ENCODE data around the gene RASA3. TPM values are rescaled to one million over a fixed set of nuclear protein-coding genes. Genes with fewer than 3 reads are reported as not detected.

Gene RASA3
- total and polyA plus RNA-seq, 2 of the 4 experiments (the other 2 are of a cell fraction) = 21.0 to 31.4 TPM

DNA sequence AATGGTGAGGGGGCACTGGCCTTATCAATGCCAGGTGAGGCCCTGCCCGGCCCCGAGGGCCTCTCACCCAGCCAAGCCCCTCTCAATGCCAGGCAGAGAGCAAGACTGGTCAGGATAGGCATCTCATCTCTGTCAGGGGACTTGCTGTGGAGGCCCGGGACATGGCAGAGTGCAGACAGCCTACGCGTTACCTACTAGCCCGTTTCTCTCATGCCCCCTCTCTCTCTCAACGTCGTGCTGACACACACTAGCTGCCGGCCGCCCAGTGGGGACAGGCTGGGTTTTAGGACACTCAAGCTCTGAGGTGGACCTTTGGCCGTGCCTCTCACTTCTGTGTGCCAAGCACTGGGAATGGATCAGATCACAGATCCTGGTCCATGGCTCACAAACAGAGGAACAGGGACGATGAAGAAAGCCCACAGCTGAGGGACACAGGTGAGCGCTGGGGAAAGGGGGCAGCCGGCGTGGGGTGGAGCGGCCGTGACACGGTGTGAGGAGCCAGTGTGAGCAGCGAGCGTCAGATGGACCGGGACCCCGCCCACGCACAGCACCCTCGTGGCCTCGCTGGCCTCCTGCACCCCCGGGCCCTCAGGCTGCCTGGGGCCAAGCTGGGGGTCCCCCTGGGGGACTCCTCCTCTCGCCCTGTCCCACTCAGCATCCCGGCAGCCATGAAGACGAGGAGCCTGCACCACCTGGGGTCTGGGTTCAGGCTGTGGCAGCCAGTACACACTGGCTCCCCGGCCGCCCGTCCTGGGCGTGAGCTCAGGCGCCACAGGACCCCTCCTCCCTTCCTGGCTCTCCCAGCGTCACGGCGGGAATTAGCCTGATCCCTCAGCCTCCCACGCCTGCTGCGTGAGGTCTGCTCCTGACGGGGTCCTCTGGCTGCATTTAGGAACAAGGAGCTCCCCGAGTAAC, 81.6 kb downstream of the RASA3 start:
- no peak overlapping the region for H2AFZ ChIP-seq (replicated peaks; ENCODE audit: low read length, poor library complexity)
- peaks cover 21% of the 10 kb centered on the region for H3K9me1 ChIP-seq (ENCODE audit: insufficient read depth, low read length)
- no peak overlapping the region for H3K18ac ChIP-seq (ENCODE audit: low read depth, low read length)
- no peak overlapping the region for H2BK120ac ChIP-seq (ENCODE audit: low read depth, low read length)
- H3K27ac ChIP-seq (ENCODE audit: insufficient read depth, low read length) = no peak overlapping the region; the same call in 1 of the 2 replicates
- H2AK9ac ChIP-seq (replicated peaks; ENCODE audit: low read depth, low read length, poor library complexity) = no peak overlapping the region
- intact Hi-C loops (cut with micrococcal nuclease) (no loop called here), in situ Hi-C loops (cut with MboI; ENCODE audit: low sequenced_read_pairs) (no loop called here), dilution Hi-C loops (cut with HindIII; ENCODE audit: low sequenced_read_pairs, unreplicated experiment) (no loop called here)
- no peak overlapping the region for H2BK5ac ChIP-seq (ENCODE audit: low read depth, low read length, poor library complexity, severe bottlenecking)
- peaks cover 30 to 82% of the 10 kb centered on the region in 2 experiments for H3K79me1 ChIP-seq (ENCODE audit: low read depth in 1 of 2, low read length in 2 of 2)
- peaks cover 51% of the 10 kb centered on the region for H3K36me3 ChIP-seq (ENCODE audit: control insufficient read depth, insufficient read depth, low read length)
- H3K27me3 ChIP-seq (ENCODE audit: control insufficient read depth, insufficient read depth, low read length) = no peaks in the 10 kb centered on the region
- ChIA-PET CTCF (interaction anchor here (1.3 kb wide), 1 partner anchor 13 kb away, joined by 3 read pairs; no protein-coding TSS in a partner anchor), POLR2A (ENCODE audit: unreplicated experiment) (no interaction called here)
- no peak overlapping the region for H4K8ac ChIP-seq (ENCODE audit: low read depth in 2 of 2, low read length in 2 of 2)
- H3K4ac ChIP-seq (ENCODE audit: low read depth, low read length) = no peak overlapping the region
- H3K4me3 ChIP-seq (ENCODE audit: insufficient read depth, low read depth, low read length) = no peak overlapping the region
- no TSS peak for BruUV-seq (replicated peaks)
- H4K91ac ChIP-seq (ENCODE audit: insufficient read depth, low read depth, low read length) = no peak overlapping the region
- no peak overlapping the region for H2BK15ac ChIP-seq (ENCODE audit: low read depth, low read length)
- H2BK20ac ChIP-seq (ENCODE audit: low read depth, low read length) = no peak overlapping the region
- WGBS, 2 experiments (ENCODE audit: extremely low coverage in 2 of 2, insufficient read length in 1 of 2) = 92% methylated on average over 16 of the region's 41 CpGs; no CpG with 5 or more reads in 1 of the 2 experiments
- no peak overlapping the region for H2AK5ac ChIP-seq (ENCODE audit: low read depth, low read length)
- no peak overlapping the region for H3K14ac ChIP-seq (replicated peaks; ENCODE audit: low read depth, low read length)
- H3K56ac ChIP-seq (ENCODE audit: extremely low read depth, insufficient read depth, low read length) = no peak overlapping the region
- no peak overlapping the region for H4K5ac ChIP-seq (ENCODE audit: low read depth, low read length)
- no peak for ATAC-seq (ENCODE audit: low read depth)
- H3K23ac ChIP-seq (ENCODE audit: low read depth, low read length) = no peak overlapping the region
- TF ChIP-seq, protein P1, sequence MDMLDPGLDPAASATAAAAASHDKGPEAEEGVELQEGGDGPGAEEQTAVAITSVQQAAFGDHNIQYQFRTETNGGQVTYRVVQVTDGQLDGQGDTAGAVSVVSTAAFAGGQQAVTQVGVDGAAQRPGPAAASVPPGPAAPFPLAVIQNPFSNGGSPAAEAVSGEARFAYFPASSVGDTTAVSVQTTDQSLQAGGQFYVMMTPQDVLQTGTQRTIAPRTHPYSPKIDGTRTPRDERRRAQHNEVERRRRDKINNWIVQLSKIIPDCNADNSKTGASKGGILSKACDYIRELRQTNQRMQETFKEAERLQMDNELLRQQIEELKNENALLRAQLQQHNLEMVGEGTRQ (IDR thresholded peaks at IDR 0.05; ENCODE audit: low read depth, low read length) = no peak
- TF ChIP-seq MAFK (IDR thresholded peaks at IDR 0.05; ENCODE audit: low read depth, low read length) = no peak
- TF ChIP-seq NFE2L2 (IDR thresholded peaks at IDR 0.05; ENCODE audit: low read depth, low read length) = no peak
- TF ChIP-seq, protein P2, sequence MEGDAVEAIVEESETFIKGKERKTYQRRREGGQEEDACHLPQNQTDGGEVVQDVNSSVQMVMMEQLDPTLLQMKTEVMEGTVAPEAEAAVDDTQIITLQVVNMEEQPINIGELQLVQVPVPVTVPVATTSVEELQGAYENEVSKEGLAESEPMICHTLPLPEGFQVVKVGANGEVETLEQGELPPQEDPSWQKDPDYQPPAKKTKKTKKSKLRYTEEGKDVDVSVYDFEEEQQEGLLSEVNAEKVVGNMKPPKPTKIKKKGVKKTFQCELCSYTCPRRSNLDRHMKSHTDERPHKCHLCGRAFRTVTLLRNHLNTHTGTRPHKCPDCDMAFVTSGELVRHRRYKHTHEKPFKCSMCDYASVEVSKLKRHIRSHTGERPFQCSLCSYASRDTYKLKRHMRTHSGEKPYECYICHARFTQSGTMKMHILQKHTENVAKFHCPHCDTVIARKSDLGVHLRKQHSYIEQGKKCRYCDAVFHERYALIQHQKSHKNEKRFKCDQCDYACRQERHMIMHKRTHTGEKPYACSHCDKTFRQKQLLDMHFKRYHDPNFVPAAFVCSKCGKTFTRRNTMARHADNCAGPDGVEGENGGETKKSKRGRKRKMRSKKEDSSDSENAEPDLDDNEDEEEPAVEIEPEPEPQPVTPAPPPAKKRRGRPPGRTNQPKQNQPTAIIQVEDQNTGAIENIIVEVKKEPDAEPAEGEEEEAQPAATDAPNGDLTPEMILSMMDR (conservative IDR thresholded peaks at IDR 0.05; ENCODE audit: low read depth, low read length) = no peak
- TF ChIP-seq CHD1 (IDR thresholded peaks at IDR 0.05; ENCODE audit: low read depth, low read length) = no peak
- no peak for TF ChIP-seq MXI1 (IDR thresholded peaks at IDR 0.05; ENCODE audit: borderline replicate concordance, low read depth, low read length)
- no peak for TF ChIP-seq BHLHE40 (IDR thresholded peaks at IDR 0.05; ENCODE audit: low read depth, low read length)
- TF ChIP-seq RFX5 (IDR thresholded peaks at IDR 0.05; ENCODE audit: low read depth, low read length) = no peak
- TF ChIP-seq, protein P3, sequence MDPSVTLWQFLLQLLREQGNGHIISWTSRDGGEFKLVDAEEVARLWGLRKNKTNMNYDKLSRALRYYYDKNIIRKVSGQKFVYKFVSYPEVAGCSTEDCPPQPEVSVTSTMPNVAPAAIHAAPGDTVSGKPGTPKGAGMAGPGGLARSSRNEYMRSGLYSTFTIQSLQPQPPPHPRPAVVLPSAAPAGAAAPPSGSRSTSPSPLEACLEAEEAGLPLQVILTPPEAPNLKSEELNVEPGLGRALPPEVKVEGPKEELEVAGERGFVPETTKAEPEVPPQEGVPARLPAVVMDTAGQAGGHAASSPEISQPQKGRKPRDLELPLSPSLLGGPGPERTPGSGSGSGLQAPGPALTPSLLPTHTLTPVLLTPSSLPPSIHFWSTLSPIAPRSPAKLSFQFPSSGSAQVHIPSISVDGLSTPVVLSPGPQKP (IDR thresholded peaks at IDR 0.05; ENCODE audit: borderline replicate concordance, low read depth, low read length) = no peak
- no peak for TF ChIP-seq MAZ (IDR thresholded peaks at IDR 0.05; ENCODE audit: borderline replicate concordance, low read depth, low read length)
- H3K4me2 ChIP-seq (ENCODE audit: low read depth, low read length) = no peak overlapping the region
- H3K9me3 ChIP-seq (ENCODE audit: control insufficient read depth, insufficient read depth, low read length) = no peaks in the 10 kb centered on the region
- H3K4me1 ChIP-seq (ENCODE audit: control insufficient read depth, insufficient read depth, low read length) = peaks cover 11% of the 10 kb centered on the region
- DNase-seq = no peak
- H4K20me1 ChIP-seq (ENCODE audit: insufficient read depth, low read length) = peaks cover 63% of the 10 kb centered on the region
- no peak overlapping the region for H3K9ac ChIP-seq (ENCODE audit: low read depth, low read length)

Data from IMR-90 (cell line).